GM23338 (cell line): Measurements from ENCODE around the gene TMTC4. TPM values are rescaled to one million over a fixed set of nuclear protein-coding genes. Genes with fewer than 3 reads are reported as not detected.

Experiments
- ATAC-seq: fragments of 200-7000 bp; cut with Tn5 transposase; 3 replicates; pipeline ENCODE4 v1.9.1; 2020
- DNase-seq: peaks from one replicate; pipeline ENCODE4 v3.0.0-alpha.2; 2015; ENCODE audit warnings: low spot score
- H2AFZ ChIP-seq: fragments of 200-600 bp; sonication (generic); 2 replicates; pipeline ENCODE4 v1.8.0; 2016; ENCODE audit warnings: antibody characterized with exemption, mild to moderate bottlenecking, moderate library complexity
- H3F3A ChIP-seq: fragments of 200-600 bp; sonication (generic); replicated peaks from 2 replicates; pipeline ENCODE4 v1.8.0; 2017; ENCODE audit warnings: antibody characterized with exemption, mixed run types, low read depth
- H3K27ac ChIP-seq: fragments of 200-600 bp; sonication (generic); 2 replicates; pipeline ENCODE4 v1.6.1; 2016; ENCODE audit warnings: low read depth
- H3K27me3 ChIP-seq: fragments of 200-600 bp; sonication (generic); 2 replicates; pipeline ENCODE4 v1.8.0; 2016; ENCODE audit warnings: mild to moderate bottlenecking, mixed run types, moderate library complexity; ENCODE audit not compliant: insufficient read depth
- H3K36me3 ChIP-seq: fragments of 200-600 bp; sonication (generic); 2 replicates; pipeline ENCODE4 v1.8.0; 2016; ENCODE audit warnings: mild to moderate bottlenecking; ENCODE audit not compliant: insufficient read depth
- H3K4me1 ChIP-seq: fragments of 200-600 bp; sonication (generic); 2 replicates; pipeline ENCODE4 v1.8.0; 2016; ENCODE audit warnings: mild to moderate bottlenecking, moderate library complexity; ENCODE audit not compliant: insufficient read depth
- H3K4me2 ChIP-seq: fragments of 200-600 bp; sonication (generic); 2 replicates; pipeline ENCODE4 v1.7.1; 2017; ENCODE audit warnings: mixed run types
- H3K4me3 ChIP-seq: fragments of 200-600 bp; sonication (generic); 2 replicates; pipeline ENCODE4 v1.6.1; 2016; ENCODE audit warnings: mixed run types
- H3K79me2 ChIP-seq: fragments of 200-600 bp; sonication (generic); replicated peaks from 2 replicates; pipeline ENCODE4 v1.8.0; 2017; ENCODE audit warnings: mild to moderate bottlenecking; ENCODE audit not compliant: insufficient read depth
- H3K9me2 ChIP-seq: fragments of 200-600 bp; sonication (generic); 2 replicates; pipeline ENCODE4 v1.8.0; 2017; ENCODE audit not compliant: insufficient read depth
- H4K20me1 ChIP-seq: fragments of 200-600 bp; sonication (generic); replicated peaks from 2 replicates; pipeline ENCODE4 v1.8.0; 2017; ENCODE audit warnings: mild to moderate bottlenecking; ENCODE audit not compliant: insufficient read depth
- H3K27ac Mint-ChIP-seq: 2 replicates; pipeline ENCODE4 v1.8.0; 2020; ENCODE audit warnings: inconsistent platforms, mild to moderate bottlenecking, moderate library complexity, mixed read lengths
- H3K27me3 Mint-ChIP-seq: 3 replicates; pipeline ENCODE4 v1.8.0; 2022; ENCODE audit warnings: low read depth, mild to moderate bottlenecking, moderate library complexity, mixed read lengths, inconsistent platforms; ENCODE audit not compliant: insufficient read depth, poor library complexity
- H3K36me3 Mint-ChIP-seq: 3 replicates; pipeline ENCODE4 v1.8.0; 2021; ENCODE audit warnings: low read depth, mild to moderate bottlenecking, inconsistent platforms, moderate library complexity, mixed read lengths
- H3K4me1 Mint-ChIP-seq: 3 replicates; pipeline ENCODE4 v1.8.0; 2020; ENCODE audit warnings: mild to moderate bottlenecking, inconsistent platforms, mixed read lengths
- H3K4me3 Mint-ChIP-seq: 3 replicates; pipeline ENCODE4 v1.8.0; 2021; ENCODE audit warnings: moderate library complexity, mild to moderate bottlenecking, inconsistent platforms, mixed read lengths
- H3K9me3 Mint-ChIP-seq: 3 replicates; pipeline ENCODE4 v1.8.0; 2020; ENCODE audit warnings: moderate library complexity, mild to moderate bottlenecking, inconsistent platforms, mixed read lengths
- CREB1 ChIP-seq: fragments of 250-450 bp; sonication (Bioruptor Pico); IDR thresholded peaks from 2 replicates; pipeline ENCODE4 v1.5.0; 2020; ENCODE audit warnings: low read depth, mild to moderate bottlenecking, moderate library complexity
- CTCF ChIP-seq, 2 experiments: fragments of 200-600 bp in 1 of 2; sonication (generic) in 1 of 2; conservative IDR thresholded peaks; 2 replicates each; pipeline versions ENCODE4 v1.5.1 to v1.6.1; 2016 to 2017; ENCODE audit warnings: antibody characterized with exemption in 2 of 2, low read depth in 2 of 2, mild to moderate bottlenecking in 2 of 2, moderate library complexity in 1 of 2
- ETS1 ChIP-seq: IDR thresholded peaks from 2 replicates; pipeline ENCODE4 v1.6.1; 2016; ENCODE audit warnings: antibody characterized with exemption
- EZH2 ChIP-seq: fragments of 200-600 bp; sonication (generic); IDR thresholded peaks from one replicate; pipeline ENCODE4 v1.8.0; 2017; ENCODE audit warnings: antibody characterized with exemption, mild to moderate bottlenecking, low read depth; ENCODE audit not compliant: unreplicated experiment
- EZH2phosphoT487 ChIP-seq: fragments of 200-600 bp; sonication (generic); IDR thresholded peaks from one replicate; pipeline ENCODE4 v1.8.1; 2018; ENCODE audit warnings: antibody characterized with exemption; ENCODE audit not compliant: unreplicated experiment
- JUNB ChIP-seq: IDR thresholded peaks from one replicate; pipeline ENCODE4 v1.6.1; 2016; ENCODE audit warnings: antibody characterized with exemption; ENCODE audit not compliant: unreplicated experiment
- NANOG ChIP-seq: IDR thresholded peaks from 2 replicates; pipeline ENCODE4 v1.6.1; 2016; ENCODE audit warnings: antibody characterized with exemption, borderline replicate concordance
- POLR2AphosphoS5 ChIP-seq: IDR thresholded peaks from 2 replicates; pipeline ENCODE4 v1.6.1; 2016; ENCODE audit warnings: antibody characterized with exemption, low read depth
- REST ChIP-seq: IDR thresholded peaks from one replicate; pipeline ENCODE4 v1.6.1; 2018; ENCODE audit warnings: antibody characterized with exemption; ENCODE audit not compliant: unreplicated experiment
- ZNF114 ChIP-seq: fragments of 250-450 bp; sonication (Bioruptor Pico); IDR thresholded peaks from 2 replicates; pipeline ENCODE4 v1.5.0; 2020; ENCODE audit warnings: mild to moderate bottlenecking, moderate library complexity
- ZNF331 ChIP-seq: fragments of 250-450 bp; sonication (Bioruptor Pico); IDR thresholded peaks from 2 replicates; pipeline ENCODE4 v1.5.0; 2020; ENCODE audit warnings: low read depth, mild to moderate bottlenecking, moderate library complexity
- ZNF462 ChIP-seq: fragments of 250-450 bp; sonication (Bioruptor Pico); IDR thresholded peaks from 2 replicates; pipeline ENCODE4 v1.5.0; 2020; ENCODE audit warnings: mild to moderate bottlenecking, moderate library complexity
- polyA plus RNA-seq: library from polyadenylated mRNA; unstranded; fragments of >200 nt; fragmentation: Nextera tagmentation; extraction: Ambion mirVana; gene quantifications from 2 replicates; pipeline ENCODE4 v1.2.1, GENCODE V29; 2016
- total RNA-seq: library from RNA; depleted of rRNA; stranded (reverse); fragments of >200 nt; shearing (Covaris generic); gene quantifications from 2 replicates; pipeline ENCODE4 v1.2.3, GENCODE V29; 2014

Gene TMTC4
- total and polyA plus RNA-seq, 2 experiments from 2014 or later = 21.9 to 50.0 TPM

- TF ChIP-seq ZNF462 (CRISPR knock-in tag) (no peak), CREB1 (CRISPR knock-in tag) (no peak), ZNF114 (no peak), ETS1 (no peak), POLR2AphosphoS5 (no peak)
Measured at GRCh38 chr13:100625447-100625846, 49.1 kb downstream of the TMTC4 start (continued).

GRCh38 chr13:100620792-100621191, 53.8 kb downstream of the TMTC4 start:
- H3F3A ChIP-seq = no peaks in the 10 kb centered on the region
- Mint-ChIP-seq H3K9me3 (peaks cover 48% of the 10 kb centered on the region), H3K4me1 (peaks cover 11% of the 10 kb centered on the region), H3K36me3 (peaks cover 84% of the 10 kb centered on the region), H3K4me3 (no peak overlapping the region), H3K27ac (no peak overlapping the region), H3K27me3 (no peaks in the 10 kb centered on the region)
- ATAC-seq (no peak), DNase-seq (no peak)
- peaks cover 23% of the 10 kb centered on the region for H3K36me3 ChIP-seq
- no peak overlapping the region for H3K4me3 ChIP-seq
- H3K27ac ChIP-seq = no peak overlapping the region
- no peak overlapping the region for H3K4me2 ChIP-seq
- H3K4me1 ChIP-seq = peaks cover 12% of the 10 kb centered on the region
- H2AFZ ChIP-seq = no peak overlapping the region
- peaks cover 3% of the 10 kb centered on the region; the same call in 1 of the 2 replicates for H3K9me2 ChIP-seq
- H3K79me2 ChIP-seq = no peaks in the 10 kb centered on the region
- H3K27me3 ChIP-seq = no peaks in the 10 kb centered on the region
- no peaks in the 10 kb centered on the region for H4K20me1 ChIP-seq
- TF ChIP-seq ZNF331 (CRISPR knock-in tag) = no peak
- no peak for TF ChIP-seq REST
- TF ChIP-seq NANOG = no peak
- no peak for TF ChIP-seq EZH2
- TF ChIP-seq ETS1 = no peak
- no peak for TF ChIP-seq EZH2phosphoT487
- TF ChIP-seq ZNF114 = no peak
- no peak for TF ChIP-seq JUNB
- no peak for TF ChIP-seq POLR2AphosphoS5
- TF ChIP-seq CTCF (conservative IDR thresholded peaks at IDR 0.05; ENCODE audit: low read depth in 2 of 2) = no peak
